Right ventricle myocardium inferior (tissue), 1 donor: Measurements from ENCODE around the gene SELENOI. TPM values are rescaled to one million over a fixed set of nuclear protein-coding genes. Genes with fewer than 3 reads are reported as not detected.

ENCODE experiments used
- ATAC-seq: fragments of 200-7000 bp; cut with Tn5 transposase; one replicate; pipeline ENCODE4 v1.9.1; 2020; ENCODE audit warnings: mild to moderate bottlenecking, moderate library complexity
- DNase-seq: peaks from one replicate; pipeline ENCODE4 v3.0.0; 2021; ENCODE audit errors: missing footprints
- intact Hi-C: fragments of 100-400 bp; cut with DNase I; formaldehyde crosslinking; loops from one replicate; pipeline ENCODE4 v1.11.0; 2022
- total RNA-seq: library from RNA; stranded (reverse); fragmentation: NEBNext Ultra II Directional; extraction: Animal tissue kit (Norgen Biotek cat#: 25700); gene quantifications from one replicate; pipeline ENCODE4 v1.2.1, GENCODE V29; 2021
- donor health status: DM: no; HTN: yes; CAD: no; lungs with severe emphysema.

The SELENOI gene
- total RNA-seq, 1 donor from 2014 or later, result 14.3 TPM

- ATAC-seq, result no peak
- intact Hi-C loops, result no loop called here
- no peak for DNase-seq
Measured at GRCh38 chr2:26387189-26387588, 41.2 kb downstream of the SELENOI start.

DNA sequence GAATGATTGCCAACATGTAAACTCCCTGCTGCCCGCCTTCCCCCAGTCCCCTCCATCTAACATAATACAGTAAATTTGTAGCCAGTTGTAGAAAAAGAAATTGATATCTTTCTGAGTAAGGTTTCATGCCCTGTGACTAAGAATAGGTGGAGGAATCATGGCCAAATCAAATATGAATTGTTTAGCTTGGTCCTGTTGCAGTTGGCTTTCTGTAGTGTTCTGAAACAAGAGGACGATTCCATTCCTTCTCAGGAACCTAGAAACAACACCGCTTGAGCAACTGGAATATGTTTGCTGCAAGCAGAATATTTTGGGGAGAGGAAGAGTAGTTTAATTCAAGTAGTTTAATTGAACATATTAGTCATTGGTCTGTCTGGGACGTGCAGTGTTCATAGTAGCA lies 48.8 kb downstream of the SELENOI start:
- no peak for ATAC-seq
- DNase-seq, result no peak
- intact Hi-C loops, result no loop called here

GRCh38 chr2:26395394-26395793 lies 49.5 kb downstream of the SELENOI start:
- ATAC-seq, result no peak
- intact Hi-C loops, result no loop called here
- no peak for DNase-seq

- no peak for ATAC-seq
- intact Hi-C loops, result no loop called here
- no peak for DNase-seq
Measured at GRCh38 chr2:26396734-26397298, 50.9 kb downstream of the SELENOI start.

DNA sequence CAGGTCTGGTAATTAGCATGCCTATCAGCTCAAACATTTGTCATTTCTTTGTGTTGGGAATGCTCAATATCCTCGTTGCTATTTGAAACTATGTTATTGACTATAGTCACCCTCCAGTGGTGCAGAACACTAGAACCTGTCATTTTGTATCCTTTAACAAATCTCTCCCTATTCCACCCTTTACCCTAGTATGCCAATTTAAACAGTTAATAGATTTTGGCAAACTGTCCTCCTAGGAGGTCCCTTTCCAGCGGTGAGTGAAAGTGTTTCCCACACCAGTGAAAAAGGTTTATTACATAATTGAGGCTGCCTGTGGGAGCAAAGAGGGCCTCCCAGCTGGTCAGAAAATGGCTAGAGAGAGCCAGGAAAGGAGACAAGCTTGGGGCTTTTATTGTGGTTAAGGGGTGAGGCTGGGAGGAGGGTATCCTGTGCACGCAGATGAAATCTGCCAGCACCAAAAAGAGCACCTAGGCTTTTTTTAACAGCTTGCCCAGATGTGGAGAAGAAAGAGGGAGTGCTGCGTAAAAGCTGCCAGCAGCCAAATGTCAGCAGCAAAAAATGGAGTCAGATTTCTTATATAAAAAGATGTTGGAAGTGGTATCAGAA lies 53.9 kb downstream of the SELENOI start:
- ATAC-seq (no peak), DNase-seq (no peak)
- intact Hi-C loops, result no loop called here

DNA sequence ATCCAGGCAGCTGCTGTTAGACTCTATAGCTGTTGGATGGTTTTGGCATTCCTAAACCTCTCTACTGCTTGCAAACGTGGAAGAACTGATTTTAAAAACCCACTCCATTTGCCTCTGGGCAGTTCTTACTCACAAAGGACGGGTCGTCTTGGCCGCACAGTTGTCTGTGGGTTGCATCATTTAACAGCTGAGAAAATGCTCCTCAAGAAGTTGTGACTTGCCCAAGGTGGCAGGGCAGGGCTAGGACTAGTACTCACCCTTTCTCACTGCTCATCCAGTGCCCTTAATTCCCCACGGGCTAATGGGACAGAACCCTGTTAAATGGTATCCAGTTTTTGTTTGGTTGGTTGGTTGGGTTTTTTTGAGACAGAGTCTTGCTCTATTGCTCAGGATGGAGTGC lies 54.8 kb downstream of the SELENOI start:
- intact Hi-C loops, result no loop called here
- ATAC-seq, result no peak

DNA sequence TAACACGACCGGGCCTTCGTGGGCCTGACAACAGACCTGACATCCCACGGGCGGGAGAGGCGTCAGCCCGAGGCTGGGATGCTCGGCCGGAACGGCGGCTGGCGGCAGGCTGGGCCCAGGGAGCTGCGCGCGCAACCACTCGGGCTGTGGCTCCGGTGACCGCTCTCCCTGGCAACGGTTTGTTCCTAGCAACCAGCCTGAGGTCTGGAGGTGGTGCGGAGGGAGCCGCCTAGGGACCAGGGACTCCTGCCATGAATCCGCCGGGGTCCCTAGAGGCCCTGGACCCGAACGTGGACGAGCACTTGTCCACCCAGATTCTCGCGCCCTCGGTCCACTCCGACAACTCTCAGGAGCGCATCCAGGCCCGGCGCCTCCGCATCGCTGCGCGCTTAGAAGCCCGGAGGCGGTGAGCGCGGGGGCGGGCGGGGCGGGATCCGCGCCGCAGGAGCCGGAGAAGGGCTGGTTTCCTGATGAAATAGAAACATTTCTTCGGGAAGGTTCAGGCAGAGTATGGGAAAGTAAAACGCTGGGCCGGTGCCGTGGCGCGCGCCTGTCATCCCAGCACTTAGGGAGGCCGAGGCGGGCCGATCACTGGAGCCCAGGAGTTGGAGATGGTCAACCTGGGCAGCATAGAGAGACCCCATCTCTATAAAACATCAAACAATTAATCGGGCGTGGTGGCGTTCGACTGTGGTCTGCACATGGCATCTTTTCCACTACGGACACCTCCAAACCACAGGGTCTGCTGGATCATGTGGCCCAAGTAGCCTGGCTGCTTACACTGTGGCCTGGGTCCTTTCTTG lies 56.0 kb downstream of the SELENOI start, which contains the start of gene DRC1:
Gene DRC1, plus strand, starts transcription at position 182 of the 803 bp plus-strand sequence. Its CDS starts 70 bp downstream, at position 252.
- ATAC-seq (peak; percentile 72), DNase-seq (peak; percentile 68)
- intact Hi-C loops, result no loop called here

More for the DNA sequence above, 54.8 kb downstream of the SELENOI start:
- DNase-seq, result no peak

- intact Hi-C loops, result no loop called here
- no peak for DNase-seq
- no peak for ATAC-seq
Measured at GRCh38 chr2:26407526-26407925, 61.6 kb downstream of the SELENOI start.

- DNase-seq, result no peak
- ATAC-seq, result no peak
- intact Hi-C loops, result no loop called here
Measured at GRCh38 chr2:26409785-26410184, 63.8 kb downstream of the SELENOI start.

DNA sequence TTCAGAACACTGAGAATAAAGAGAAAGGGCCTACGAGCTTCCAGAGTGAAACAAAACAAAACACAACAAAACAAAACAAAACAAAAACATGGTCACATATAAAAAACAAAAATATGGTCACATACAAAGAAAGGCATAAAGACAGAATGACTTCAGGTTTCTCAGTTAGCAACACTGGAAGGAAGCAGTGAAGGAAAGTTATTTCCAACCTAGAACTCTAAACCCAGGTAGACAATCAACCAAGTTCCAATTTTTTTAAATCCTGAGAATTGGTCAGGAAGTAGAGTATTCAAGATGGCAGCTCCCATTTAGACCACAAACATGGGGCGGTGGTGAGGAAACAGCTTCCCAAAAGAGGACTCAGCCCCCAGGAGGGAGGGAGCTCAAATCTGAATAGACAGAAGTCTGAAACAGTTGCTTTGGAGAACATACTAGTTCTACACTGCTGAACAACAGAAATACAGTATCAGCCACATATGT lies 64.9 kb downstream of the SELENOI start:
- no peak for ATAC-seq
- DNase-seq, result no peak
- intact Hi-C loops, result no loop called here

DNA sequence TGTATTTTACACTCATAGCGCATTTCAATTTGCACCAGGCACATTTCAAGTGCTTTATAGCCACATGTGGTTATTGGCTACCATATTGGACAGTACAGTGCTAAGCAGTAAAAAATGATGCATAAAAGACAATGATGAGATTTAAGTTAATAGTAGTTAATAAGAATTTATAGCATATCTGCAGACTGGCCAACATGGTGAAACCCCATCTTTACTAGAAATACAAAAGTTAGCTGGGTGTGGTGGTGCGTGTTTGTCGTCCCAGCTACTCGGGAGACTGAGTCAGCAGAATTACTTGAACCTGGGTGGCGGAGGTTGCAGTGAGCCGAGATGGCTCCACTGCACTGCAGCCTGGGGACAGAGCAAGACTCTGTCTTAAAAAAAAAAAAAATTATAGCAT lies 65.5 kb downstream of the SELENOI start:
- intact Hi-C loops, result no loop called here
- no peak for ATAC-seq
- no peak for DNase-seq

GRCh38 chr2:26412091-26412673 lies 66.2 kb downstream of the SELENOI start:
- no peak for ATAC-seq
- intact Hi-C loops, result no loop called here
- no peak for DNase-seq

GRCh38 chr2:26414311-26414710 lies 68.4 kb downstream of the SELENOI start:
- ATAC-seq (no peak), DNase-seq (no peak)
- intact Hi-C loops, result no loop called here

GRCh38 chr2:26421961-26422360 lies 76.0 kb downstream of the SELENOI start:
- DNase-seq (no peak), ATAC-seq (no peak)
- intact Hi-C loops, result no loop called here

- ATAC-seq (no peak), DNase-seq (no peak)
- intact Hi-C loops, result no loop called here
Measured at GRCh38 chr2:26422947-26423629, 77.1 kb downstream of the SELENOI start.

DNA sequence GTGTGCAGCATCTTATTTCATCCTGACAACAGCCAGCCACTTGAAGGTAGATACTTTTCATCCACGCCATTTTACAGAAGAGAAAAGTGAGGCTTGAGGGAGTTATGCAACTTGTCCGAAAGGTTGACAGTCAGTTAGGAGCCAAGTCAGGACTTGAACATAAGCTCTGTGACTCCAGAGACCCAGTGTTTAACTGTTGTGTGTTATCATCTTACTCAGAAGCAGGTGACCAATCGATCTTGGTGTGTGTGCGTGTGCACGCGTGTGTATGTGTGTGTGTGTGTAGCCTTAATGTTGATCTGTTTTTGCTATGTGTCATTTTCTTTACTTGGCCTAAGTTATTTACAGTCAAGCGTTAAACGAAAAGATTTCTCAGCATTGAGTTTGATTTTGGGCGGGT lies 77.8 kb downstream of the SELENOI start:
- intact Hi-C loops, result no loop called here
- ATAC-seq (no peak), DNase-seq (no peak)

- ATAC-seq (no peak), DNase-seq (no peak)
- intact Hi-C loops, result no loop called here
Measured at GRCh38 chr2:26424221-26424620, 78.3 kb downstream of the SELENOI start.

DNA sequence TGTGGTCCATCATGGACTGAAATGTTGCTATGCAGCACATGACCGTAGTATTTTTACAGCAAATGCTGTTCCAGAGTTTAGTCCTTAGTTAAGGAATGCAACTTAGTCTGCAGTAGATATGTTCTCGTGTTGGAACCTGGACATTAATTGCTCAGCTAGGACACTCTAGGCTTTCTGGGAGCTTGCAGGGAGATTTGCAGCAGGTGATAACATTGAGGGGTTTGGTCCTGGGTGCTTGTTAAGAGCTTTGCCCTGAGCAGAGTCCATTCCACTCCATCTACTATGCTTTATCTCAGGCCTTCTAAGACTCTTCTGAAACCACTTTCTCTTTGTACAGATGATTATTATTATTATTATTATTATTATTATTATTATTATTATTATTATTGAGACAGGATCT lies 82.9 kb downstream of the SELENOI start:
- ATAC-seq, result no peak
- intact Hi-C loops, result no loop called here
- DNase-seq, result no peak
